ENCODE data around the gene BANF2. TPM values are rescaled to one million over a fixed set of nuclear protein-coding genes. Genes with fewer than 3 reads are reported as not detected.

BANF2 gene
- total and polyA plus RNA-seq, 4 donors = not detected

DNA sequence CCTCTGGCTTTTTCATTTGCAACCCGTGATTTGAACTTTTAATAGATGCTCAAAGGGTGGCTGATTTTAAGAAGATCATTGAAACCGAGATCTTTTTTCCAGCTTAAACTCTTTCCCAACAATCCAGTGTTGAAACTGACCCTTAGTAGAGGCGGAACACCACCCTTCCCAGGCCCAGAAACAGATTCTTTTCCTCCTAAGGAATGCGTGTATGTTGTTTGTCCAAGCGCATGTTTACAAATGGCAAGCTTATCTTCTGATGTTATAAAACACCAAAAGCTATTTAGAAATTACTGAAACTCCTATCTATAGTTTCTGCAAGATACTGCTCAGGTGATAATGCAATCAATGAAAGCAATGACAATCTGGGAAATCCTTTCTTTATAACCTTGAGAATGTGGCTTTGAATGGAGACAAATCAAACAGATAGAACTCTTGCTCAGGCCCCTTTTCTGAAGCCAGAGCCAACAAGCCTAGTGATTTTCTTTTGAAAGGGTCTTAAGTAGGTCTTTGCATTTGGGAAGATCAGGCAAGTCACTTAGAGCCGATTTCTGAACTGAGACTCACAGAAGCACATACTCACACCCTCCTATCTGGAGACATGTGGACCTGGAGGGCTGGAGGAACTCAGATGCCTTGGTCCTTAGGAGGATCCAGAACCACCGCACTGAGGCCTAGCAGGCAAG lies 9.1 kb downstream of the BANF2 start:
- WGBS = 87% methylated on average over 7 of the region's 7 CpGs
- Histone ChIP-seq H3K9me3 (ENCODE audit: control insufficient read depth in 4 of 4, low read length in 3 of 4) (no peaks in the 10 kb centered on the region), H3K9ac (ENCODE audit: low read depth in 1 of 2, low read length in 2 of 2) (no peak overlapping the region), H3K36me3 (ENCODE audit: control insufficient read depth in 4 of 4, insufficient read depth in 3 of 4, low read depth in 1 of 4, low read length in 3 of 4) (no peaks in the 10 kb centered on the region), H3K27ac (ENCODE audit: low read depth in 1 of 2, low read length in 2 of 2) (no peak overlapping the region), H3K4me1 (ENCODE audit: control insufficient read depth in 4 of 4, insufficient read depth in 4 of 4, low read length in 3 of 4) (peaks cover 3 to 21% (median 9%) of the 10 kb centered on the region in 4 donors), H3K4me3 (ENCODE audit: low read depth in 1 of 3, low read length in 3 of 3) (no peak overlapping the region), H3K27me3 (ENCODE audit: control insufficient read depth in 4 of 4, insufficient read depth in 4 of 4, low read length in 3 of 4) (no peaks in the 10 kb centered on the region)
- DNase-seq (ENCODE audit: low spot score) = no peak
- TF ChIP-seq HNF4G (IDR thresholded peaks at IDR 0.05) (no peak), RAD21 (IDR thresholded peaks at IDR 0.05) (no peak), JUND (IDR thresholded peaks at IDR 0.05) (no peak), HNF4A (conservative IDR thresholded peaks at IDR 0.05) (no peak), TAF1 (conservative IDR thresholded peaks at IDR 0.05) (no peak), SP1 (IDR thresholded peaks at IDR 0.05) (no peak), FOXA2 (IDR thresholded peaks at IDR 0.05) (no peak), YY1 (IDR thresholded peaks at IDR 0.05) (no peak), FOXA1 (IDR thresholded peaks at IDR 0.05) (no peak)
- TF ChIP-seq, protein P1, sequence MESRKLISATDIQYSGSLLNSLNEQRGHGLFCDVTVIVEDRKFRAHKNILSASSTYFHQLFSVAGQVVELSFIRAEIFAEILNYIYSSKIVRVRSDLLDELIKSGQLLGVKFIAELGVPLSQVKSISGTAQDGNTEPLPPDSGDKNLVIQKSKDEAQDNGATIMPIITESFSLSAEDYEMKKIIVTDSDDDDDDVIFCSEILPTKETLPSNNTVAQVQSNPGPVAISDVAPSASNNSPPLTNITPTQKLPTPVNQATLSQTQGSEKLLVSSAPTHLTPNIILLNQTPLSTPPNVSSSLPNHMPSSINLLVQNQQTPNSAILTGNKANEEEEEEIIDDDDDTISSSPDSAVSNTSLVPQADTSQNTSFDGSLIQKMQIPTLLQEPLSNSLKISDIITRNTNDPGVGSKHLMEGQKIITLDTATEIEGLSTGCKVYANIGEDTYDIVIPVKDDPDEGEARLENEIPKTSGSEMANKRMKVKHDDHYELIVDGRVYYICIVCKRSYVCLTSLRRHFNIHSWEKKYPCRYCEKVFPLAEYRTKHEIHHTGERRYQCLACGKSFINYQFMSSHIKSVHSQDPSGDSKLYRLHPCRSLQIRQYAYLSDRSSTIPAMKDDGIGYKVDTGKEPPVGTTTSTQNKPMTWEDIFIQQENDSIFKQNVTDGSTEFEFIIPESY (IDR thresholded peaks at IDR 0.05) = no peak
- TF ChIP-seq, protein P2, sequence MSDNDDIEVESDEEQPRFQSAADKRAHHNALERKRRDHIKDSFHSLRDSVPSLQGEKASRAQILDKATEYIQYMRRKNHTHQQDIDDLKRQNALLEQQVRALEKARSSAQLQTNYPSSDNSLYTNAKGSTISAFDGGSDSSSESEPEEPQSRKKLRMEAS (IDR thresholded peaks at IDR 0.05) = no peak
- TF ChIP-seq, protein P3, sequence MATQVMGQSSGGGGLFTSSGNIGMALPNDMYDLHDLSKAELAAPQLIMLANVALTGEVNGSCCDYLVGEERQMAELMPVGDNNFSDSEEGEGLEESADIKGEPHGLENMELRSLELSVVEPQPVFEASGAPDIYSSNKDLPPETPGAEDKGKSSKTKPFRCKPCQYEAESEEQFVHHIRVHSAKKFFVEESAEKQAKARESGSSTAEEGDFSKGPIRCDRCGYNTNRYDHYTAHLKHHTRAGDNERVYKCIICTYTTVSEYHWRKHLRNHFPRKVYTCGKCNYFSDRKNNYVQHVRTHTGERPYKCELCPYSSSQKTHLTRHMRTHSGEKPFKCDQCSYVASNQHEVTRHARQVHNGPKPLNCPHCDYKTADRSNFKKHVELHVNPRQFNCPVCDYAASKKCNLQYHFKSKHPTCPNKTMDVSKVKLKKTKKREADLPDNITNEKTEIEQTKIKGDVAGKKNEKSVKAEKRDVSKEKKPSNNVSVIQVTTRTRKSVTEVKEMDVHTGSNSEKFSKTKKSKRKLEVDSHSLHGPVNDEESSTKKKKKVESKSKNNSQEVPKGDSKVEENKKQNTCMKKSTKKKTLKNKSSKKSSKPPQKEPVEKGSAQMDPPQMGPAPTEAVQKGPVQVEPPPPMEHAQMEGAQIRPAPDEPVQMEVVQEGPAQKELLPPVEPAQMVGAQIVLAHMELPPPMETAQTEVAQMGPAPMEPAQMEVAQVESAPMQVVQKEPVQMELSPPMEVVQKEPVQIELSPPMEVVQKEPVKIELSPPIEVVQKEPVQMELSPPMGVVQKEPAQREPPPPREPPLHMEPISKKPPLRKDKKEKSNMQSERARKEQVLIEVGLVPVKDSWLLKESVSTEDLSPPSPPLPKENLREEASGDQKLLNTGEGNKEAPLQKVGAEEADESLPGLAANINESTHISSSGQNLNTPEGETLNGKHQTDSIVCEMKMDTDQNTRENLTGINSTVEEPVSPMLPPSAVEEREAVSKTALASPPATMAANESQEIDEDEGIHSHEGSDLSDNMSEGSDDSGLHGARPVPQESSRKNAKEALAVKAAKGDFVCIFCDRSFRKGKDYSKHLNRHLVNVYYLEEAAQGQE (IDR thresholded peaks at IDR 0.05) = no peak

DNA sequence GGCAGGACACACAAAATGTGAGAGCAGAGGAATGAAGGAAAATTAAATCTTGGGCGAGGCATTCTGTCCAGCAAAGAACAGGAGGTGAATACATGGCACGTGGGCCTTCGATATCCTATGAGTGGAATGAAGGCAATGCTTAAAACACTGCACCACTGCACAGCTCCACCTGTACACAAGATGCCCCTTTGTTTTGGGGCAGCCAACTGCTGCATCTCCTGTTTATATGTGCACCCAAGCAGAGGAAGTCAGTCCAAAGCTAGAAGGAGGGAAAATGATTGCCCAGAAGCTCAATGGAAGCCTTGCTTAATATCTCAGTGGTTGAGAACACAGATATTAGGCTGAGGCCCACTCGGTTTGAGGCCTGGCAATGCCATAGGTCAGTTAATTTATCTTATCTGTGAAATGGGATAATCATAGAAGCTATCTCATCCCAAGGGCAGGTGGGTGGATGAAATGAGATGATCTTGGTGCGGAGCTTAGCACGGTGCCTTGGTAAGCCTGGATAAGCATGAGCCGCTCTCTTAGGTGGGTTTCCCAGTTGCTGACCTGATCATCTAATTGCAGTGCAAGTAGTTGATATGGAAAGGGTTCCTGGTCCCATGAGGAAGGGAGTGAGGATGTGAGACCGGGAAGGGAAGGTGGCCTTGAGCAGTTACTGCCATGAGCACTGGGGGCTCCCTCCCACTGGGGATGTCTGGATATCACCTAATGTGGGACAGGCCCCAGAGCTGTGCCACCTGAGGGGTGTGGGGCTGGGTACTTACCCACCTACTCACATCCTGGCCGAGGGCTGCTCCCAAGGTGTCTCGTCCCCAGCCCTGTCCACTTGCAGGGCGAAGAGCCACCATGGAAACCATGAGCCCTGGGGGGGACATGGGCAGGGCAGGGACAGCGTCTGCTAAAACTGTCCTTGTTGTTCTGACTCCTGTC lies 9.9 kb downstream of the BANF2 start:
- H3K4me3 ChIP-seq (ENCODE audit: low read depth in 1 of 3, low read length in 3 of 3) = no peak overlapping the region
- no peak for DNase-seq (ENCODE audit: low spot score)
- 91% methylated on average over 12 of the region's 12 CpGs for WGBS
- no peaks in the 10 kb centered on the region for H3K9me3 ChIP-seq (ENCODE audit: control insufficient read depth in 4 of 4, low read length in 3 of 4)
- no peak overlapping the region for H3K27ac ChIP-seq (ENCODE audit: low read depth in 1 of 2, low read length in 2 of 2)
- H3K9ac ChIP-seq (ENCODE audit: low read depth in 1 of 2, low read length in 2 of 2) = no peak overlapping the region
- no peaks in the 10 kb centered on the region for H3K36me3 ChIP-seq (ENCODE audit: control insufficient read depth in 4 of 4, insufficient read depth in 3 of 4, low read depth in 1 of 4, low read length in 3 of 4)
- H3K4me1 ChIP-seq (ENCODE audit: control insufficient read depth in 4 of 4, insufficient read depth in 4 of 4, low read length in 3 of 4) = peaks cover 3 to 21% (median 9%) of the 10 kb centered on the region in 4 donors
- no peaks in the 10 kb centered on the region for H3K27me3 ChIP-seq (ENCODE audit: control insufficient read depth in 4 of 4, insufficient read depth in 4 of 4, low read length in 3 of 4)
- TF ChIP-seq GABPA (IDR thresholded peaks at IDR 0.05 in 1 of 2, conservative IDR thresholded peaks at IDR 0.05 in 1 of 2) = no peak
- no peak for TF ChIP-seq RAD21 (IDR thresholded peaks at IDR 0.05)
- no peak for TF ChIP-seq NR2F2 (IDR thresholded peaks at IDR 0.05)
- TF ChIP-seq TAF1 (conservative IDR thresholded peaks at IDR 0.05) = no peak
- TF ChIP-seq RXRA (IDR thresholded peaks at IDR 0.05) = no peak
- TF ChIP-seq, protein P4, sequence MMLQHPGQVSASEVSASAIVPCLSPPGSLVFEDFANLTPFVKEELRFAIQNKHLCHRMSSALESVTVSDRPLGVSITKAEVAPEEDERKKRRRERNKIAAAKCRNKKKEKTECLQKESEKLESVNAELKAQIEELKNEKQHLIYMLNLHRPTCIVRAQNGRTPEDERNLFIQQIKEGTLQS (IDR thresholded peaks at IDR 0.05) = no peak
- TF ChIP-seq EGR1 (IDR thresholded peaks at IDR 0.05; ENCODE audit: low read depth in 2 of 2) = no peak

All from liver (tissue), 9 donors.